SK-N-SH treated with all-trans-retinoic acid at 6 μM for 48 hours (cell line): ENCODE results near the gene WFS1.

ENCODE experiments used
- ARNTL ChIP-seq: fragments of 450-650 bp; formaldehyde crosslinking; IDR thresholded peaks from 2 replicates; pipeline ENCODE4 v1.5.0; 2020; ENCODE audit warnings: low read depth, mild to moderate bottlenecking, moderate library complexity, borderline replicate concordance
- CSDC2 ChIP-seq: fragments of 250-450 bp; sonication (Bioruptor Pico); IDR thresholded peaks from 2 replicates; pipeline ENCODE4 v1.5.0; 2020; ENCODE audit warnings: mild to moderate bottlenecking, moderate library complexity
- ESRRG ChIP-seq: fragments of 250-450 bp; sonication (Bioruptor Pico); IDR thresholded peaks from 2 replicates; pipeline ENCODE4 v1.6.1; 2021; ENCODE audit warnings: mild to moderate bottlenecking
- RARB ChIP-seq: fragments of 250-450 bp; sonication (Bioruptor Pico); IDR thresholded peaks from 2 replicates; pipeline ENCODE4 v1.8.0; 2021; ENCODE audit warnings: mild to moderate bottlenecking, moderate library complexity
- SNAI2 ChIP-seq: fragments of 250-450 bp; sonication (Bioruptor Pico); IDR thresholded peaks from 2 replicates; pipeline ENCODE4 v1.5.0; 2020; ENCODE audit warnings: mild to moderate bottlenecking, moderate library complexity
- ZC3H10 ChIP-seq: fragments of 250-450 bp; sonication (Bioruptor Pico); IDR thresholded peaks from 2 replicates; pipeline ENCODE4 v1.5.1; 2021; ENCODE audit warnings: mild to moderate bottlenecking, moderate library complexity
- ZFP30 ChIP-seq: fragments of 450-650 bp; formaldehyde crosslinking; IDR thresholded peaks from 2 replicates; pipeline ENCODE4 v1.5.0; 2022; ENCODE audit warnings: mild to moderate bottlenecking, moderate library complexity
- ZNF565 ChIP-seq: fragments of 450-650 bp; formaldehyde crosslinking; conservative IDR thresholded peaks from 2 replicates; pipeline ENCODE4 v1.5.0; 2020; ENCODE audit warnings: low read depth, mild to moderate bottlenecking, moderate library complexity
- ZNF8 ChIP-seq: fragments of 450-650 bp; formaldehyde crosslinking; IDR thresholded peaks from 2 replicates; pipeline ENCODE4 v1.5.0; 2020; ENCODE audit warnings: mild to moderate bottlenecking, moderate library complexity
- TF ChIP-seq, protein P1 (sequence below): fragments of 250-450 bp; sonication (Bioruptor Pico); IDR thresholded peaks from 2 replicates; pipeline ENCODE4 v1.5.1; 2020; ENCODE audit warnings: low read depth, mild to moderate bottlenecking, moderate library complexity
- TF ChIP-seq, protein P2 (sequence below): fragments of 250-450 bp; sonication (Bioruptor Pico); IDR thresholded peaks from 2 replicates; pipeline ENCODE4 v1.5.0; 2020; ENCODE audit warnings: mild to moderate bottlenecking, moderate library complexity

DNA sequence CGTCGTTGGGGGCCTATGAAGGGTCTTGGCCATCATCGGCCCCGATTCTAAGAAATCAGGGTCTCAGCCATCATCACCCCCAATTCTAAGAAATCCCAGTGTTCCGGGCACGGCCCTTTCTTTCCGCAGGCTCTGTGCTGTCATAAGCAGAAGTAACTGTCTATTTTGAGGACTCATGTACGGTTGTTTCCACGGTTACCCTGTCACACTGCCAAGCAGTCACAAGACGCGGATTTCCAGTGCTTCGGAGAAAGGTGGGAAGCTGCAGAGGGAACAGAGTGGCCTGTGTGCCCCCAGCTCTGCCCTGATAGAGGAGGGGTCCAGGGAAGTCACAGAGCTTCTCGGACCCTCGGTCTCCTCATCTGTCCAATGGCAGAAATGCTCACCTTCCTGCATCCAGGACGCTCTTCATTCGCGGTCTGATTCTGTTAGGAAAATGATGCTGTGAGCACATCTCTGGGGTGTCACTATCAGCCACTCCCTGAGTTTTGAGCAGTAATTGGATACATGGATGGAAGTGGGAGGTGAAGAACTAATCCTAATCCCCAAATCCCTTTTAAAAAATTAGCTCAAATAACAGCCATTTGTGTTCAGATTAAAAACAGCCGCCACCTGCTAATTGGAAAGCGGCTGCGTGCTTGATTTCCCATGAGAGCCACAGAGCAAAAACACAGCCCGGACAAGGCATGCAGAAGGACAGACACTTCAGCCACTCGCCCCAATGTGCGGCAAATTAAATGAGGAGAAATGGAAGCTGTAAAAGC, 73.1 kb downstream of the WFS1 start:
- no peak for TF ChIP-seq CSDC2
- no peak for TF ChIP-seq ARNTL (CRISPR knock-in tag)
- TF ChIP-seq RARB = no peak
- TF ChIP-seq SNAI2 (CRISPR knock-in tag) = no peak
- TF ChIP-seq ZFP30 = no peak
- no peak for TF ChIP-seq ZC3H10 (CRISPR knock-in tag)
- TF ChIP-seq, protein P1, sequence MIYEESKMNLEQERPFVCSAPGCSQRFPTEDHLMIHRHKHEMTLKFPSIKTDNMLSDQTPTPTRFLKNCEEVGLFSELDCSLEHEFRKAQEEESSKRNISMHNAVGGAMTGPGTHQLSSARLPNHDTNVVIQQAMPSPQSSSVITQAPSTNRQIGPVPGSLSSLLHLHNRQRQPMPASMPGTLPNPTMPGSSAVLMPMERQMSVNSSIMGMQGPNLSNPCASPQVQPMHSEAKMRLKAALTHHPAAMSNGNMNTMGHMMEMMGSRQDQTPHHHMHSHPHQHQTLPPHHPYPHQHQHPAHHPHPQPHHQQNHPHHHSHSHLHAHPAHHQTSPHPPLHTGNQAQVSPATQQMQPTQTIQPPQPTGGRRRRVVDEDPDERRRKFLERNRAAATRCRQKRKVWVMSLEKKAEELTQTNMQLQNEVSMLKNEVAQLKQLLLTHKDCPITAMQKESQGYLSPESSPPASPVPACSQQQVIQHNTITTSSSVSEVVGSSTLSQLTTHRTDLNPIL (CRISPR knock-in tag) = no peak
- TF ChIP-seq ZNF8 (CRISPR knock-in tag) = no peak
- TF ChIP-seq ZNF565 (CRISPR knock-in tag) = no peak
- TF ChIP-seq, protein P2, sequence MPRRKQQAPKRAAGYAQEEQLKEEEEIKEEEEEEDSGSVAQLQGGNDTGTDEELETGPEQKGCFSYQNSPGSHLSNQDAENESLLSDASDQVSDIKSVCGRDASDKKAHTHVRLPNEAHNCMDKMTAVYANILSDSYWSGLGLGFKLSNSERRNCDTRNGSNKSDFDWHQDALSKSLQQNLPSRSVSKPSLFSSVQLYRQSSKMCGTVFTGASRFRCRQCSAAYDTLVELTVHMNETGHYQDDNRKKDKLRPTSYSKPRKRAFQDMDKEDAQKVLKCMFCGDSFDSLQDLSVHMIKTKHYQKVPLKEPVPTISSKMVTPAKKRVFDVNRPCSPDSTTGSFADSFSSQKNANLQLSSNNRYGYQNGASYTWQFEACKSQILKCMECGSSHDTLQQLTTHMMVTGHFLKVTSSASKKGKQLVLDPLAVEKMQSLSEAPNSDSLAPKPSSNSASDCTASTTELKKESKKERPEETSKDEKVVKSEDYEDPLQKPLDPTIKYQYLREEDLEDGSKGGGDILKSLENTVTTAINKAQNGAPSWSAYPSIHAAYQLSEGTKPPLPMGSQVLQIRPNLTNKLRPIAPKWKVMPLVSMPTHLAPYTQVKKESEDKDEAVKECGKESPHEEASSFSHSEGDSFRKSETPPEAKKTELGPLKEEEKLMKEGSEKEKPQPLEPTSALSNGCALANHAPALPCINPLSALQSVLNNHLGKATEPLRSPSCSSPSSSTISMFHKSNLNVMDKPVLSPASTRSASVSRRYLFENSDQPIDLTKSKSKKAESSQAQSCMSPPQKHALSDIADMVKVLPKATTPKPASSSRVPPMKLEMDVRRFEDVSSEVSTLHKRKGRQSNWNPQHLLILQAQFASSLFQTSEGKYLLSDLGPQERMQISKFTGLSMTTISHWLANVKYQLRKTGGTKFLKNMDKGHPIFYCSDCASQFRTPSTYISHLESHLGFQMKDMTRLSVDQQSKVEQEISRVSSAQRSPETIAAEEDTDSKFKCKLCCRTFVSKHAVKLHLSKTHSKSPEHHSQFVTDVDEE = no peak
- no peak for TF ChIP-seq ESRRG (CRISPR knock-in tag)
